NCI-H1694 treated with DMSO at 0.1 percent for 48 hours (cell line): ENCODE results near the gene HSD17B8.
A peak's percentile ranks its signal among the peaks of the same experiment; 100 is the strongest.

Source experiments
- DNase-seq: peaks from one replicate; lab custom pipeline; 2025; lab: John Stamatoyannopoulos, UW

Gene HSD17B8

DNA sequence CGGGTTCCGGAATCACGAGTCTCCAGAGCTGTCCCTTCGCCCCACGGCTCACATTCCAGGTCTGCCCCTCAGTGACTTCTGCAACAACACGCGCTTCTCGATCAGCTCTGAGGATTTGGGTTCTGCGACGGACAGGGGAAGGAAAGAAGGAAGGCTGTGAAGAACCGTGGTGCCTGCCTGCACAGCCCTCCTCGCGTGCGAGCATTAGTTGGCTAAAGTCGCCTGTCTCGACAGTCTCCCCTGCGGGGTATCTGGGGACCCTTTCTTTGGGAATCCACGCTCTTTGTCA is 44.1 kb downstream of the HSD17B8 start:
- no peak for DNase-seq

DNA sequence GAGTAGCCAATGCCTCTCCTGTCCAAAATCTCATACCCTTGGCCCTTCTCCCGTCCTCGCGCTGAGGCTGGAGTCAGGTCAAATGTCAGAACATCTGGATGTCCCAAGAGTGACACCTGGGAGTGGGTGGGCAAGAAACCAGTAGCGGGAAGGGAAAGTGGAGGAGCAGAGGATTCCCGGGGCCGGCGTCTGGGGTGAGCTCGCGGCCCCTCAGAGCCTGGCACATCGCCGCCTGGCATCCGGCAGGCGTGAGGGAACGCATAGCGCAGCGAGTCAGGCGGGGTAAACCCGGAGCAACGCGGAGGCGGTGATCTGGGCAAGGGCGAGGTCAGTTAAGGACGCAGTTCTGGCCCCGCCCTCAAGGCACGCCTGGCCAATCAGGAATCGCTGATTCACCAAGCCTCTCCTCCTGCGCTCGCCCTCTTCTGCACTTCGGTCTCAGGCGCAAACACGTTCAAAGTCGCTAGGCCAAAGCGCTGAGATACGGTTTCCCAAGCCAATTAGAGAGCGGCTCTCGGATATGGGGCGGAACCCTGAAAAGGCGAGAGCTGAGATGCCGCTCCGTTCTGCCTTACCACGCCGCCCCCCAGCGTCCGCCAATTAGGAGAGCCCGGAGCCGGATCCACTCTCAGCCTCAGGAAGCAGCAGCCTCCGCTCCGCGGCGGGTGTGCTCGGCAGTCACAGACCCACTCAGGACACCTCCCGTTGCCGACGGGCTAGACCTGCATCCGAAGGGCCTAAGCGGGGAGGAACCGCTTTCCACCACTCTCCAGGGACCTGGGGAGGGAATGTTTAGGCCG is 44.7 kb downstream of the HSD17B8 start:
- peak; percentile 98 for DNase-seq

DNA sequence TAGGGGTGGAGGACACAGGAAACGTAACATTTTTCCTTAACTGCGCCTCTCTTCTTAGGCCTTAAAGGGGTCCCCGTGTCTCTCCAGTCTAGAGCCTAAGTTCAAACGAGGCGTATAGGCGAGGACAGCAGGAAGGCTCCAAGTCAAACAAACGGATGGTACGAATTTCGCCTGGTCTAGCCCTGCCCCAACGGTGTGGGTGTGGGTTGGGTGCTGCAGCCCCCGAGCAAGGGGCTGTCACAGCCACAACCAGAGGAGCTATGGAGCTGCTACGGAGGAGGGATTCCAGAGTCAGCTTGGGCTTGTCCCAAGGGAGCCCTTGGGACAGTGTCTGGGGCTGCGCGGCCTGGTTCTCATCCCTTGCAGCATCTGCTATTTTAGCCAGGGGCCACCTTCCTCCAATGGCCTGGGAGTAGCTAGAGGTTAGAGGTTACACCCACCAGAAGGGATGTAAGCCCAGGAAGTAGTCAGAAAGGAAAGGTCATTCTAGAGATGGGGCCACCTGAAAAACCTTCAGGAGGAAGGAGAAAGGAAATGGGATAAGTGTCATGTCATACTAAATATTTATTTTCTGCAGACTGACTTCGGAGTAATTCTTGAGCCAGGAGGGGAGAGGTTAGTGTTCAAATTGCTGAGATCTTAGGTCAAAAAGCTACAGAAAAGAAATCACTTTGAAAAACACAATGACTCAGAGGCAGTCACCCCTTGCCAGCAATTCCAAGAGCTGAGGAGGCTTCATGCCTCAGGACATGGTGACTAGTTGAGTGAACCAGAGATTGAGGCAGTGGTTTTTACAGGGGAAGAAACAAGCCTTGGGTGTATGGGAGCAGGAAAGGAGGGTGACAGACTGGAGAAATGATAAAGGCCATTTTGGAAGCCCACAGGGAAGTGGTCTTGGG is 45.5 kb downstream of the HSD17B8 start:
- DNase-seq, result peak; percentile 42

GRCh38 chr6:33250731-33251130 is 46.3 kb downstream of the HSD17B8 start:
- DNase-seq, result no peak

DNA sequence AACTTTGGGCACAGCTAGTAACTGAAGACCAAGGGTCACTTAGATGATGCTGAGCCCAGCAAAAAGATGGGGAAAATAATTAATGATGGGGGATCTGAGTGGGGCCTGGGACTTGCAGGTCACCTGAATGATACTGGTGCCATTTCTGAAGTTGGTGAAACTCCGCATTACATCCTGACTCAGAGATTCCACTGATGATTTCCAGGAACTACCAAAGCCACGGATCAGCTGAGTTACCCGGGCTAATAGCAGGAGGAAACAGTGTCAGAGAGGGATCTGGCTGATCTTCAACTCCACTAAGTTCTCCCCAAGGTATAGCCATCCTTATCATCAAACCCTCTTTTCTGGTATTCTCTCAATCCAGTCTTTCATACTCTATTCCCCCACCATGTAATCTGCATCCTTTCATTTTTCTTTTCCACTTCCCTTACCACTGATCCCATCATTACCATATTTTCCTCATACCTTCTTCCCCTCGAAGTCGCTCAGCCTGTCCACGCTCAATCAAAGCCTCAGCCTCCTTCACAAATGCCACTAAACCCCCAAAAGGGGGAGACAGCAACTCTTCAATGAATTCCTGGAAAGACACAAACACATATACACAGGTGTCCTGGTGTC is 47.0 kb downstream of the HSD17B8 start:
- DNase-seq, result no peak

- DNase-seq, result no peak
Measured at GRCh38 chr6:33252759-33253158, 48.3 kb downstream of the HSD17B8 start.

DNA sequence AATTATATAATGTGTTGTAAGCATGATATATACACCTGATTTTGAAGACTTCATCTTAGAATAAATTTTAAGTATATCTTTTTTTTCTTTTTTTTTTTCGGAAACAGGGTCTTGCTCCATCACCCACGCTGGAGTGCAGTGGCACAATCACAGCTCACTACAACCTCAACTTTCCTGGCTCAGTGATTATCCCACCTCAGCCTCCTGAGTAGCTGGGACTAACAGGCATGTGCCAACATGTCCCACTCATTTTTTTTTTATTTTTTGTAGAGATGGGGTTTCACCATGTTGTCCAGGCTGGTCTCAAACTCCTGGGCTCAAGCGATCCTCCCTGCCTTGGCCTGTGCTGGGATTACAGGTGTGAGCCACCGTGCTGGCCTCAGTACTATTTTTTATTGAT is 50.1 kb downstream of the HSD17B8 start:
- DNase-seq, result no peak
